GM12878 (cell line): ENCODE measurements around the gene PC. TPM values are rescaled to one million over a fixed set of nuclear protein-coding genes. Genes with fewer than 3 reads are reported as not detected.

Experiments
- ATAC-seq: fragments of 200-7000 bp; cut with Tn5 transposase; 3 replicates; pipeline ENCODE4 v1.9.1; 2020; ENCODE audit warnings: mild to moderate bottlenecking, moderate library complexity
- BruUV-seq: library from RNA; stranded (reverse); fragments of 400-500 nt; replicated peaks from 2 replicates; lab custom pipeline; 2021; lab: Mats Ljungman, UMichigan
- CTCF ChIA-PET: fragments of 300-600 bp; sonication (Branson Sonifier 250); formaldehyde crosslinking; extraction: SDS; loops from one replicate; lab custom pipeline; 2021; ENCODE audit warnings: inconsistent platforms; lab: Yijun Ruan, JAX
- POLR2A ChIA-PET: fragments of 350-600 bp; formaldehyde crosslinking; extraction: SDS; loops from one replicate; lab custom pipeline; 2021; ENCODE audit warnings: inconsistent platforms; lab: Charles Lee
- RAD21 ChIA-PET: fragments of 300-600 bp; sonication (Branson Sonifier 250); formaldehyde crosslinking; loops from one replicate; lab custom pipeline; 2023; ENCODE audit warnings: antibody characterized with exemption; ENCODE audit not compliant: unreplicated experiment; lab: Charles Lee
- SMC1A ChIA-PET: fragments of 300-600 bp; sonication (Branson Sonifier 250); formaldehyde crosslinking; loops from one replicate; lab custom pipeline; 2023; ENCODE audit not compliant: unreplicated experiment, uncharacterized antibody; lab: Charles Lee
- DNase-seq: peaks from one replicate; pipeline ENCODE4 v3.0.0-alpha.2; 2011; ENCODE audit warnings: low read depth, low spot score
- FAIRE-seq: peaks from 3 replicates; lab custom pipeline; 2011; peaks lifted over from hg19 to GRCh38; lab: Jason Lieb, UNC
- H2AFZ ChIP-seq: 2 replicates; pipeline ENCODE4 v1.6.0; 2011; ENCODE audit warnings: low read depth, low read length, control low read depth; ENCODE audit not compliant: control insufficient read depth
- H3K27ac ChIP-seq: 2 replicates; pipeline ENCODE4 v1.5.1; 2011; ENCODE audit warnings: control low read depth; ENCODE audit not compliant: control insufficient read depth, insufficient read depth
- H3K27me3 ChIP-seq, 2 experiments: replicated peaks in 1 of 2; 2 replicates each; pipeline versions ENCODE4 v1.6.0 to v1.6.1; 2011; ENCODE audit warnings: low read length in 1 of 2; ENCODE audit not compliant: control insufficient read depth in 2 of 2, insufficient read depth in 2 of 2
- H3K36me3 ChIP-seq, 2 experiments: 2 replicates each; pipeline ENCODE4 v1.5.1; 2011; ENCODE audit warnings: low read length in 1 of 2; ENCODE audit not compliant: control insufficient read depth in 2 of 2, insufficient read depth in 2 of 2
- H3K4me1 ChIP-seq: 2 replicates; pipeline ENCODE4 v1.6.1; 2011; ENCODE audit warnings: mild to moderate bottlenecking, low read length, moderate library complexity, mixed read lengths; ENCODE audit not compliant: control insufficient read depth, insufficient read depth
- H3K4me2 ChIP-seq: 2 replicates; pipeline ENCODE4 v1.6.0; 2011; ENCODE audit warnings: control low read depth; ENCODE audit not compliant: control insufficient read depth, insufficient read depth
- H3K4me3 ChIP-seq: fragments of 200-600 bp; sonication (generic); 2 replicates; pipeline ENCODE4 v1.5.1; 2016
- H3K79me2 ChIP-seq: 2 replicates; pipeline ENCODE4 v1.6.0; 2011; ENCODE audit warnings: low read length; ENCODE audit not compliant: control insufficient read depth, insufficient read depth
- H3K9ac ChIP-seq: 2 replicates; pipeline ENCODE4 v1.8.0; 2011; ENCODE audit warnings: low read length, control low read depth, mixed read lengths; ENCODE audit not compliant: control insufficient read depth, insufficient read depth
- H3K9me3 ChIP-seq: replicated peaks from 3 replicates; pipeline ENCODE4 v1.5.1; 2011; ENCODE audit warnings: mild to moderate bottlenecking, low read length; ENCODE audit not compliant: control insufficient read depth, insufficient read depth
- H4K20me1 ChIP-seq: 2 replicates; pipeline ENCODE4 v1.6.0; 2011; ENCODE audit not compliant: control insufficient read depth, insufficient read depth
- ETV6 ChIP-seq, 2 experiments: fragments of 450-650 bp in 1 of 2; IDR thresholded peaks in 1 of 2; conservative IDR thresholded peaks in 1 of 2; 2 replicates each; pipeline ENCODE4 v1.6.1; 2014; ENCODE audit warnings: antibody characterized with exemption in 1 of 2, borderline replicate concordance in 1 of 2, low read depth in 1 of 2, mild to moderate bottlenecking in 1 of 2, moderate library complexity in 1 of 2
- FOXM1 ChIP-seq: IDR thresholded peaks from 2 replicates; pipeline ENCODE4 v1.6.1; 2012; ENCODE audit warnings: low read depth, mild to moderate bottlenecking, inconsistent platforms, low read length, moderate library complexity
- GABPA ChIP-seq: IDR thresholded peaks from 2 replicates; pipeline ENCODE4 v1.6.1; 2014; ENCODE audit warnings: antibody characterized with exemption, low read depth, mild to moderate bottlenecking, inconsistent platforms
- HDAC2 ChIP-seq: fragments of 200-600 bp; sonication (generic); IDR thresholded peaks from 2 replicates; pipeline ENCODE4 v1.6.1; 2017
- KLF5 ChIP-seq: fragments of 450-650 bp; IDR thresholded peaks from 2 replicates; pipeline ENCODE4 v1.6.1; 2014; ENCODE audit warnings: mild to moderate bottlenecking; ENCODE audit not compliant: partially characterized antibody
- NFYA ChIP-seq: IDR thresholded peaks from 2 replicates; pipeline ENCODE4 v1.6.1; 2011; ENCODE audit warnings: low read depth, mild to moderate bottlenecking, low read length, improper control_type of control experiment, borderline replicate concordance
- POLR2A ChIP-seq: IDR thresholded peaks from 2 replicates; pipeline ENCODE4 v1.6.1; 2011; ENCODE audit warnings: low read depth, mild to moderate bottlenecking, low read length
- WGBS: methylation state at CpG from one replicate; pipeline ENCODE4 v1.1.6; 2016; ENCODE audit warnings: low lambda C conversion rate; ENCODE audit not compliant: insufficient replicate concordance, insufficient coverage; ENCODE audit errors: missing lambda C conversion rate; 5-methylcytosine and 5-hydroxymethylcytosine counted together
- in situ Hi-C: fragments of 300-500 bp; cut with MboI; formaldehyde crosslinking; loops from 9 replicates; pipeline ENCODE4 v1.14.3; 2018; ENCODE audit warnings: mixed read lengths
- intact Hi-C: fragments of 100-400 bp; cut with micrococcal nuclease; formaldehyde crosslinking; loops from one replicate; pipeline ENCODE4 v1.14.2; 2022; ENCODE audit not compliant: unreplicated experiment
- polyA plus RNA-seq, 11 experiments: library from polyadenylated mRNA; depleted of rRNA in 4 of 11; unstranded in 6 of 11; stranded (reverse) in 5 of 11; fragments of >200 nt; fragmentation: Nextera tagmentation in 4 of 11; fragmentation: Illumina TruSeq in 1 of 11; extraction: Ambion mirVana in 4 of 11; extraction: Trizol in 1 of 11; gene quantifications; 1 replicate in 1 of 11; 2 replicates in 10 of 11; pipeline versions ENCODE4 v1.2.1 to v1.2.3, GENCODE V29; 2011 to 2016; ENCODE audit warnings: inconsistent platforms in 2 of 11, missing spikeins in 2 of 11, low read depth in 1 of 11
- total RNA-seq, 4 experiments: library from RNA; depleted of rRNA in 3 of 4; stranded (reverse); fragments of >200 nt in 3 of 4; fragmentation: Illumina TruSeq in 1 of 4; extraction: Trizol in 1 of 4; gene quantifications; 2 replicates each; pipeline versions ENCODE4 v1.2.1 to v1.2.3, GENCODE V29; 2013 to 2021
- TF ChIP-seq, protein P1 (sequence below): IDR thresholded peaks from 2 replicates; pipeline ENCODE4 v1.6.1; 2012; ENCODE audit warnings: low read depth, low read length, improper control_type of control experiment
- TF ChIP-seq, protein P2 (sequence below): fragments of 150-350 bp; IDR thresholded peaks from 2 replicates; pipeline ENCODE4 v1.6.1; 2016; ENCODE audit warnings: low read depth, low read length
- TF ChIP-seq, protein P3 (sequence below): fragments of 450-650 bp; IDR thresholded peaks from 2 replicates; pipeline ENCODE4 v1.6.1; 2017; ENCODE audit warnings: mild to moderate bottlenecking, moderate library complexity
- TF ChIP-seq, protein P4 (sequence below): fragments of 450-650 bp; IDR thresholded peaks from 2 replicates; pipeline ENCODE4 v1.6.1; 2017; ENCODE audit warnings: antibody characterized with exemption, mild to moderate bottlenecking, moderate library complexity

PC gene
- total and polyA plus RNA-seq, 10 of the 15 experiments (the other 5 are each of a cell fraction or from before 2014, with no cell fraction given) = 0.22 to 10.3 (median 4.5) TPM

DNA sequence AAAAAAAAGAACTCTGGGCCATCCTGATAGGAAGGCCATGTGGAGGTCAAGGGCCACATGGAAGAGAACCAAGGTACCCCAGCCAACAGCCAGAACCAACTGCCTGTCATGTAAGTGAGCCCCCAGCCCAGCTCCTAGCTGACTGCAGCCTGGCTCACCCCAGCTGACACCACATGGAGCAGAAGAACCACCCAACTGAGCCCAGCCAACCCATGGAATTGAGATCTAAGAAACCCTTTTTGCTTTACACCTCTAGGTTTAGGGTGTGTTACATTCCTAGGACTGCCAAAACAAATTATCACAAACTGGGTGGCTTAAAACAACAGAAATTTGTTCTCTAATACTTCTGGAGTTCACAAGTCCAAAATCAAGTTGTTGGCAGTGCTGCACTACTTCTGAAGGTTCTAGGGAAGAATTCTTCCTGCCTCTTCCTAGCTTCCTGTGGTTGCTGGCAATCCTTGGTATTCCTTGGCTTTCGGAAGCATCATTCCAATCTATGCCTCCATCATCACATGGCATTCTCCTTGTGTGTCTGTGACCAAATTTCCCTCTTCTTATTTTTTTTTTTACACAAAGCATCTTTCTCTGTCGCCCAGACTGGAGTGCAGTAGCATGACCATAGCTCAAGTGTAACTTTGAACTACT, 21.3 kb upstream of the PC start:
- H3K4me2 ChIP-seq = no peak overlapping the region
- SMC1A ChIA-PET = no interaction called here
- FAIRE-seq (no peak), DNase-seq (no peak), ATAC-seq (no peak)
- H3K36me3 ChIP-seq = no peaks in the 10 kb centered on the region
- CTCF ChIA-PET = interaction anchor here (1.2 kb wide), 1 partner anchor 65 kb away, joined by 3 read pairs; no protein-coding TSS in a partner anchor
- peaks cover 6% of the 10 kb centered on the region; the same call in 1 of the 2 replicates for H3K4me1 ChIP-seq
- POLR2A ChIA-PET = no interaction called here
- RAD21 ChIA-PET = interaction anchor here (0.7 kb wide), 1 partner anchor 893 kb away, joined by 3 read pairs; no protein-coding TSS in a partner anchor
- H3K27ac ChIP-seq = no peak overlapping the region
- H4K20me1 ChIP-seq = no peaks in the 10 kb centered on the region
- no TSS peak for BruUV-seq
- TF ChIP-seq, protein P1, sequence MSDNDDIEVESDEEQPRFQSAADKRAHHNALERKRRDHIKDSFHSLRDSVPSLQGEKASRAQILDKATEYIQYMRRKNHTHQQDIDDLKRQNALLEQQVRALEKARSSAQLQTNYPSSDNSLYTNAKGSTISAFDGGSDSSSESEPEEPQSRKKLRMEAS = no peak
- TF ChIP-seq HDAC2 (no peak), POLR2A (no peak), FOXM1 (no peak), NFYA (no peak), ETV6 (conservative IDR thresholded peaks at IDR 0.05 in 1 of 2, IDR thresholded peaks at IDR 0.05 in 1 of 2; ENCODE audit: borderline replicate concordance in 1 of 2, low read depth in 1 of 2) (no peak), KLF5 (no peak), GABPA (no peak)
- TF ChIP-seq, protein P2, sequence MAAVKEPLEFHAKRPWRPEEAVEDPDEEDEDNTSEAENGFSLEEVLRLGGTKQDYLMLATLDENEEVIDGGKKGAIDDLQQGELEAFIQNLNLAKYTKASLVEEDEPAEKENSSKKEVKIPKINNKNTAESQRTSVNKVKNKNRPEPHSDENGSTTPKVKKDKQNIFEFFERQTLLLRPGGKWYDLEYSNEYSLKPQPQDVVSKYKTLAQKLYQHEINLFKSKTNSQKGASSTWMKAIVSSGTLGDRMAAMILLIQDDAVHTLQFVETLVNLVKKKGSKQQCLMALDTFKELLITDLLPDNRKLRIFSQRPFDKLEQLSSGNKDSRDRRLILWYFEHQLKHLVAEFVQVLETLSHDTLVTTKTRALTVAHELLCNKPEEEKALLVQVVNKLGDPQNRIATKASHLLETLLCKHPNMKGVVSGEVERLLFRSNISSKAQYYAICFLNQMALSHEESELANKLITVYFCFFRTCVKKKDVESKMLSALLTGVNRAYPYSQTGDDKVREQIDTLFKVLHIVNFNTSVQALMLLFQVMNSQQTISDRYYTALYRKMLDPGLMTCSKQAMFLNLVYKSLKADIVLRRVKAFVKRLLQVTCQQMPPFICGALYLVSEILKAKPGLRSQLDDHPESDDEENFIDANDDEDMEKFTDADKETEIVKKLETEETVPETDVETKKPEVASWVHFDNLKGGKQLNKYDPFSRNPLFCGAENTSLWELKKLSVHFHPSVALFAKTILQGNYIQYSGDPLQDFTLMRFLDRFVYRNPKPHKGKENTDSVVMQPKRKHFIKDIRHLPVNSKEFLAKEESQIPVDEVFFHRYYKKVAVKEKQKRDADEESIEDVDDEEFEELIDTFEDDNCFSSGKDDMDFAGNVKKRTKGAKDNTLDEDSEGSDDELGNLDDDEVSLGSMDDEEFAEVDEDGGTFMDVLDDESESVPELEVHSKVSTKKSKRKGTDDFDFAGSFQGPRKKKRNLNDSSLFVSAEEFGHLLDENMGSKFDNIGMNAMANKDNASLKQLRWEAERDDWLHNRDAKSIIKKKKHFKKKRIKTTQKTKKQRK = no peak
- TF ChIP-seq, protein P3, sequence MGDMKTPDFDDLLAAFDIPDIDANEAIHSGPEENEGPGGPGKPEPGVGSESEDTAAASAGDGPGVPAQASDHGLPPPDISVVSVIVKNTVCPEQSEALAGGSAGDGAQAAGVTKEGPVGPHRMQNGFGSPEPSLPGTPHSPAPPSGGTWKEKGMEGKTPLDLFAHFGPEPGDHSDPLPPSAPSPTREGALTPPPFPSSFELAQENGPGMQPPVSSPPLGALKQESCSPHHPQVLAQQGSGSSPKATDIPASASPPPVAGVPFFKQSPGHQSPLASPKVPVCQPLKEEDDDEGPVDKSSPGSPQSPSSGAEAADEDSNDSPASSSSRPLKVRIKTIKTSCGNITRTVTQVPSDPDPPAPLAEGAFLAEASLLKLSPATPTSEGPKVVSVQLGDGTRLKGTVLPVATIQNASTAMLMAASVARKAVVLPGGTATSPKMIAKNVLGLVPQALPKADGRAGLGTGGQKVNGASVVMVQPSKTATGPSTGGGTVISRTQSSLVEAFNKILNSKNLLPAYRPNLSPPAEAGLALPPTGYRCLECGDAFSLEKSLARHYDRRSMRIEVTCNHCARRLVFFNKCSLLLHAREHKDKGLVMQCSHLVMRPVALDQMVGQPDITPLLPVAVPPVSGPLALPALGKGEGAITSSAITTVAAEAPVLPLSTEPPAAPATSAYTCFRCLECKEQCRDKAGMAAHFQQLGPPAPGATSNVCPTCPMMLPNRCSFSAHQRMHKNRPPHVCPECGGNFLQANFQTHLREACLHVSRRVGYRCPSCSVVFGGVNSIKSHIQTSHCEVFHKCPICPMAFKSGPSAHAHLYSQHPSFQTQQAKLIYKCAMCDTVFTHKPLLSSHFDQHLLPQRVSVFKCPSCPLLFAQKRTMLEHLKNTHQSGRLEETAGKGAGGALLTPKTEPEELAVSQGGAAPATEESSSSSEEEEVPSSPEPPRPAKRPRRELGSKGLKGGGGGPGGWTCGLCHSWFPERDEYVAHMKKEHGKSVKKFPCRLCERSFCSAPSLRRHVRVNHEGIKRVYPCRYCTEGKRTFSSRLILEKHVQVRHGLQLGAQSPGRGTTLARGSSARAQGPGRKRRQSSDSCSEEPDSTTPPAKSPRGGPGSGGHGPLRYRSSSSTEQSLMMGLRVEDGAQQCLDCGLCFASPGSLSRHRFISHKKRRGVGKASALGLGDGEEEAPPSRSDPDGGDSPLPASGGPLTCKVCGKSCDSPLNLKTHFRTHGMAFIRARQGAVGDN = no peak
- TF ChIP-seq, protein P4, sequence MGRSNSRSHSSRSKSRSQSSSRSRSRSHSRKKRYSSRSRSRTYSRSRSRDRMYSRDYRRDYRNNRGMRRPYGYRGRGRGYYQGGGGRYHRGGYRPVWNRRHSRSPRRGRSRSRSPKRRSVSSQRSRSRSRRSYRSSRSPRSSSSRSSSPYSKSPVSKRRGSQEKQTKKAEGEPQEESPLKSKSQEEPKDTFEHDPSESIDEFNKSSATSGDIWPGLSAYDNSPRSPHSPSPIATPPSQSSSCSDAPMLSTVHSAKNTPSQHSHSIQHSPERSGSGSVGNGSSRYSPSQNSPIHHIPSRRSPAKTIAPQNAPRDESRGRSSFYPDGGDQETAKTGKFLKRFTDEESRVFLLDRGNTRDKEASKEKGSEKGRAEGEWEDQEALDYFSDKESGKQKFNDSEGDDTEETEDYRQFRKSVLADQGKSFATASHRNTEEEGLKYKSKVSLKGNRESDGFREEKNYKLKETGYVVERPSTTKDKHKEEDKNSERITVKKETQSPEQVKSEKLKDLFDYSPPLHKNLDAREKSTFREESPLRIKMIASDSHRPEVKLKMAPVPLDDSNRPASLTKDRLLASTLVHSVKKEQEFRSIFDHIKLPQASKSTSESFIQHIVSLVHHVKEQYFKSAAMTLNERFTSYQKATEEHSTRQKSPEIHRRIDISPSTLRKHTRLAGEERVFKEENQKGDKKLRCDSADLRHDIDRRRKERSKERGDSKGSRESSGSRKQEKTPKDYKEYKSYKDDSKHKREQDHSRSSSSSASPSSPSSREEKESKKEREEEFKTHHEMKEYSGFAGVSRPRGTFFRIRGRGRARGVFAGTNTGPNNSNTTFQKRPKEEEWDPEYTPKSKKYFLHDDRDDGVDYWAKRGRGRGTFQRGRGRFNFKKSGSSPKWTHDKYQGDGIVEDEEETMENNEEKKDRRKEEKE = no peak
- intact Hi-C loops (no loop called here), in situ Hi-C loops (no loop called here)
- no peaks in the 10 kb centered on the region for H3K79me2 ChIP-seq
- no peak overlapping the region for H3K9ac ChIP-seq
- H3K9me3 ChIP-seq = no peaks in the 10 kb centered on the region; the same call in 2 of the 3 replicates
- H3K27me3 ChIP-seq = no peaks in the 10 kb centered on the region; a peak in 1 of 4 replicates
- H3K4me3 ChIP-seq = no peak overlapping the region
- H2AFZ ChIP-seq = no peak overlapping the region
- WGBS = 44% methylated on average over 2 of the region's 2 CpGs
